Measurements from ENCODE around the gene RAB10. TPM values are rescaled to one million over a fixed set of nuclear protein-coding genes. Genes with fewer than 3 reads are reported as not detected.

The RAB10 gene
- total RNA-seq, 2 donors from 2014 or later = 115 to 121 TPM

- H3K27ac Mint-ChIP-seq = no peak overlapping the region
- no peaks in the 10 kb centered on the region for H3K36me3 Mint-ChIP-seq (ENCODE audit: low read depth)
Measured at GRCh38 chr2:26157580-26157979, 123.7 kb downstream of the RAB10 start.

DNA sequence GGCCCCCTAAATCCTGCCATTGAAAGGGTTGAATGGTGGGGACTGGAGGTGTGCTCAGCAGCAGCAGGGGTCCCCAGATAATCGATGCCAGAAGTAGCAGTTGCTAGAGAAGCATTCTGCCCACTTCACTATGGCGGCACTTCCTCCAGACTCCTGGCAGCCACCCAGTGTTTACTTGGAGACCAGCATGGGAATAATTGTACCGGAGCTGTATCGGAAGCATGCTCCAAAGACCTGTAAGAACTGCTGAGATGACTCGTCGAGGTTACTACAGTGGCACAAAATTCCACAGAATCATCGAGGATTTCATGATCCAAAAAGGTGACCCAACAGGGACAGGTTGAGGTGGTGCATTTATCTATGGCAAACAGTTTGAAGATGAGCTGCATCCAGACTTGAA is 128.0 kb downstream of the RAB10 start:
- H3K9me3 Mint-ChIP-seq = peaks cover 3% of the 10 kb centered on the region
- DNase-seq = no peak
- Histone ChIP-seq H3K27me3 (ENCODE audit: control insufficient read depth, insufficient read depth, low read length, poor library complexity, severe bottlenecking) (no peaks in the 10 kb centered on the region), H3K27ac (ENCODE audit: low read depth, low read length) (no peak overlapping the region), H3K9ac (ENCODE audit: extremely low read depth, low read length, poor library complexity, severe bottlenecking) (no peak overlapping the region), H3K9me3 (ENCODE audit: control insufficient read depth, low read length) (no peaks in the 10 kb centered on the region), H3K4me3 (ENCODE audit: low read length) (no peak overlapping the region), H3K36me3 (ENCODE audit: control insufficient read depth, insufficient read depth, low read length) (no peaks in the 10 kb centered on the region), H3K4me1 (ENCODE audit: control insufficient read depth, insufficient read depth, low read length) (no peaks in the 10 kb centered on the region)
- H3K27me3 Mint-ChIP-seq (ENCODE audit: insufficient read depth) = no peaks in the 10 kb centered on the region
- no peak overlapping the region for H3K4me3 Mint-ChIP-seq
- WGBS, 2 experiments (ENCODE audit: insufficient coverage in 1 of 2, insufficient read length in 1 of 2) = 95 to 96% methylated on average over 7 of the region's 7 CpGs
- TF ChIP-seq CTCF (conservative IDR thresholded peaks at IDR 0.05) = no peak
- H3K4me1 Mint-ChIP-seq = no peaks in the 10 kb centered on the region
- no peaks in the 10 kb centered on the region for H3K36me3 Mint-ChIP-seq (ENCODE audit: low read depth)
- H3K27ac Mint-ChIP-seq = no peak overlapping the region

More at GRCh38 chr2:26157580-26157979, 123.7 kb downstream of the RAB10 start:
- Histone ChIP-seq H3K9ac (ENCODE audit: extremely low read depth, low read length, poor library complexity, severe bottlenecking) (no peak overlapping the region), H3K27ac (ENCODE audit: low read depth, low read length) (no peak overlapping the region), H3K4me3 (ENCODE audit: low read length) (no peak overlapping the region), H3K36me3 (ENCODE audit: control insufficient read depth, insufficient read depth, low read length) (no peaks in the 10 kb centered on the region), H3K4me1 (ENCODE audit: control insufficient read depth, insufficient read depth, low read length) (no peaks in the 10 kb centered on the region), H3K9me3 (ENCODE audit: control insufficient read depth, low read length) (no peaks in the 10 kb centered on the region), H3K27me3 (ENCODE audit: control insufficient read depth, insufficient read depth, low read length, poor library complexity, severe bottlenecking) (no peaks in the 10 kb centered on the region)
- DNase-seq = no peak
- Mint-ChIP-seq H3K9me3 (peaks cover 8% of the 10 kb centered on the region), H3K4me3 (no peak overlapping the region), H3K27me3 (ENCODE audit: insufficient read depth) (peaks cover 2% of the 10 kb centered on the region), H3K4me1 (no peaks in the 10 kb centered on the region)
- TF ChIP-seq CTCF (conservative IDR thresholded peaks at IDR 0.05) = no peak
- 93 to 96% methylated on average over 4 to 5 of the region's 5 CpGs for WGBS, 2 experiments (ENCODE audit: insufficient coverage in 1 of 2, insufficient read length in 1 of 2)

- Histone ChIP-seq H3K36me3 (ENCODE audit: control insufficient read depth, insufficient read depth, low read length) (no peaks in the 10 kb centered on the region), H3K9me3 (ENCODE audit: control insufficient read depth, low read length) (no peaks in the 10 kb centered on the region), H3K4me3 (ENCODE audit: low read length) (no peak overlapping the region), H3K9ac (ENCODE audit: extremely low read depth, low read length, poor library complexity, severe bottlenecking) (no peak overlapping the region), H3K27ac (ENCODE audit: low read depth, low read length) (no peak overlapping the region), H3K27me3 (ENCODE audit: control insufficient read depth, insufficient read depth, low read length, poor library complexity, severe bottlenecking) (no peaks in the 10 kb centered on the region), H3K4me1 (ENCODE audit: control insufficient read depth, insufficient read depth, low read length) (no peaks in the 10 kb centered on the region)
- no peak for TF ChIP-seq CTCF (conservative IDR thresholded peaks at IDR 0.05)
- H3K9me3 Mint-ChIP-seq = no peaks in the 10 kb centered on the region
- no peaks in the 10 kb centered on the region for H3K4me1 Mint-ChIP-seq
- H3K4me3 Mint-ChIP-seq = no peak overlapping the region
- H3K27me3 Mint-ChIP-seq (ENCODE audit: insufficient read depth) = no peaks in the 10 kb centered on the region
- H3K36me3 Mint-ChIP-seq (ENCODE audit: low read depth) = no peaks in the 10 kb centered on the region
- 90 to 93% methylated on average over 9 to 10 of the region's 10 CpGs for WGBS, 2 experiments (ENCODE audit: insufficient coverage in 1 of 2, insufficient read length in 1 of 2)
- DNase-seq = peak; percentile 2
- no peak overlapping the region for H3K27ac Mint-ChIP-seq
Measured at GRCh38 chr2:26162963-26163362, 129.1 kb downstream of the RAB10 start.
